ELR (cell line): Measurements from ENCODE around the gene PROCR.
A peak's percentile ranks its signal among the peaks of the same experiment; 100 is the strongest.
"Not testable (repeated sequence)": the region's sequence is repeated elsewhere in the genome, so short reads cannot be mapped to it uniquely, and the experiment has no call there.

Source experiments
- DNase-seq: peaks from one replicate; pipeline ENCODE4 v3.0.0-alpha.2; 2015; ENCODE audit warnings: low read depth

PROCR gene

GRCh38 chr20:35171753-35172433 is at the start of gene PROCR:
Gene PROCR (plus strand): TSS chr20:35172072. CDS start chr20:35172155, 83 bp downstream.
- peak; percentile 98 for DNase-seq

GRCh38 chr20:35122756-35123405 is 49.0 kb upstream of the PROCR start:
- no peak for DNase-seq

- DNase-seq: no peak
Observed at GRCh38 chr20:35125753-35126152, 46.1 kb upstream of the PROCR start.

GRCh38 chr20:35129647-35130069 is 42.2 kb upstream of the PROCR start:
- peak; percentile 75 for DNase-seq

- no peak for DNase-seq
Observed at GRCh38 chr20:35131934-35132333, 39.9 kb upstream of the PROCR start.

GRCh38 chr20:35133031-35133430 is 38.8 kb upstream of the PROCR start:
- DNase-seq: no peak

- no peak for DNase-seq
Observed at GRCh38 chr20:35133735-35134134, 38.1 kb upstream of the PROCR start.

- DNase-seq: no peak
Observed at GRCh38 chr20:35134472-35134871, 37.4 kb upstream of the PROCR start.

- DNase-seq: no peak
Observed at GRCh38 chr20:35134880-35135279, 37.0 kb upstream of the PROCR start.

- DNase-seq: peak; percentile 91
Observed at GRCh38 chr20:35135867-35136586, 35.8 kb upstream of the PROCR start.

- DNase-seq: no peak
Observed at GRCh38 chr20:35144694-35145093, 27.2 kb upstream of the PROCR start.

GRCh38 chr20:35145141-35145564 is 26.7 kb upstream of the PROCR start:
- peak; percentile 75 for DNase-seq

- DNase-seq: peak; percentile 78
Observed at GRCh38 chr20:35146299-35146919, 25.5 kb upstream of the PROCR start.

GRCh38 chr20:35146920-35147574 is 24.8 kb upstream of the PROCR start, which contains the start of gene EDEM2:
Gene EDEM2 (minus strand): TSS chr20:35147336. CDS start chr20:35147258, 78 bp downstream.
- peak; percentile 98 for DNase-seq

GRCh38 chr20:35147575-35148071 is 24.2 kb upstream of the PROCR start:
- DNase-seq: peak; percentile 71

GRCh38 chr20:35150846-35151579 is 20.9 kb upstream of the PROCR start:
- DNase-seq: no peak

GRCh38 chr20:35151736-35152135 is 20.1 kb upstream of the PROCR start:
- DNase-seq: no peak

- DNase-seq: no peak
Observed at GRCh38 chr20:35155936-35156335, 15.9 kb upstream of the PROCR start.

GRCh38 chr20:35156978-35157377 is 14.9 kb upstream of the PROCR start:
- DNase-seq: no peak

- DNase-seq: not testable (repeated sequence)
Observed at GRCh38 chr20:35160341-35160740, 11.5 kb upstream of the PROCR start.

GRCh38 chr20:35164531-35164930 is 7.3 kb upstream of the PROCR start:
- DNase-seq: not testable (repeated sequence)
